IMR-90 (cell line): ENCODE data around the gene PRKAG2. TPM values are rescaled to one million over a fixed set of nuclear protein-coding genes. Genes with fewer than 3 reads are reported as not detected.

Source experiments
- ATAC-seq: fragments of 200-7000 bp; cut with Tn5 transposase; 2 replicates; pipeline ENCODE4 v1.9.1; 2020; ENCODE audit warnings: low read depth, mild to moderate bottlenecking, moderate library complexity
- BruUV-seq: library from RNA; stranded (reverse); fragments of 400-500 nt; replicated peaks from 2 replicates; lab custom pipeline; 2021; lab: Mats Ljungman, UMichigan
- CTCF ChIA-PET: fragments of 300-600 bp; formaldehyde crosslinking; extraction: SDS; loops from one replicate; lab custom pipeline; 2021; ENCODE audit warnings: antibody characterized with exemption; lab: Yijun Ruan, JAX
- POLR2A ChIA-PET: fragments of 300-600 bp; sonication (Branson Sonifier 250); formaldehyde crosslinking; loops from one replicate; lab custom pipeline; 2022; ENCODE audit warnings: antibody characterized with exemption; ENCODE audit not compliant: unreplicated experiment; lab: Charles Lee
- DNase-seq: peaks from one replicate; pipeline ENCODE4 v3.0.0; 2013
- H2AFZ ChIP-seq: replicated peaks from 2 replicates; pipeline ENCODE3; 2013; ENCODE audit warnings: low read length, mild to moderate bottlenecking; ENCODE audit not compliant: poor library complexity
- H2AK5ac ChIP-seq: 2 replicates; pipeline ENCODE4 v1.6.1; 2013; ENCODE audit warnings: low read depth, low read length, inconsistent platforms
- H2AK9ac ChIP-seq: replicated peaks from 2 replicates; pipeline ENCODE3; 2013; ENCODE audit warnings: mild to moderate bottlenecking, low read depth, low read length, moderate library complexity; ENCODE audit not compliant: poor library complexity
- H2BK120ac ChIP-seq: 2 replicates; pipeline ENCODE4 v1.6.1; 2013; ENCODE audit warnings: low read depth, low read length, inconsistent platforms
- H2BK15ac ChIP-seq: 3 replicates; pipeline ENCODE4 v1.6.1; 2013; ENCODE audit warnings: low read depth, low read length, inconsistent platforms
- H2BK20ac ChIP-seq: 2 replicates; pipeline ENCODE4 v1.6.1; 2013; ENCODE audit warnings: low read depth, mild to moderate bottlenecking, inconsistent platforms, low read length, moderate library complexity
- H2BK5ac ChIP-seq: 2 replicates; pipeline ENCODE4 v1.6.1; 2013; ENCODE audit warnings: mild to moderate bottlenecking, low read depth, low read length, inconsistent platforms; ENCODE audit not compliant: poor library complexity, severe bottlenecking
- H3K14ac ChIP-seq: replicated peaks from 2 replicates; pipeline ENCODE4 v1.6.1; 2013; ENCODE audit warnings: low read depth, low read length, inconsistent platforms
- H3K18ac ChIP-seq: 2 replicates; pipeline ENCODE4 v1.6.1; 2013; ENCODE audit warnings: low read depth, low read length, control low read depth
- H3K23ac ChIP-seq: 2 replicates; pipeline ENCODE4 v1.6.1; 2013; ENCODE audit warnings: low read depth, low read length, inconsistent platforms
- H3K27ac ChIP-seq: 2 replicates; pipeline ENCODE4 v1.5.1; 2013; ENCODE audit warnings: mild to moderate bottlenecking, control low read depth, low read length; ENCODE audit not compliant: insufficient read depth
- H3K27me3 ChIP-seq: 2 replicates; pipeline ENCODE4 v1.6.1; 2013; ENCODE audit warnings: low read length; ENCODE audit not compliant: control insufficient read depth, insufficient read depth
- H3K36me3 ChIP-seq: 2 replicates; pipeline ENCODE4 v1.6.1; 2013; ENCODE audit warnings: low read length, mixed read lengths; ENCODE audit not compliant: control insufficient read depth, insufficient read depth
- H3K4ac ChIP-seq: 2 replicates; pipeline ENCODE4 v1.6.1; 2013; ENCODE audit warnings: low read depth, low read length, inconsistent platforms
- H3K4me1 ChIP-seq: 2 replicates; pipeline ENCODE4 v1.6.1; 2013; ENCODE audit warnings: low read length, mixed read lengths; ENCODE audit not compliant: control insufficient read depth, insufficient read depth
- H3K4me2 ChIP-seq: 2 replicates; pipeline ENCODE4 v1.6.1; 2013; ENCODE audit warnings: low read depth, mild to moderate bottlenecking, control low read depth, low read length, moderate library complexity
- H3K4me3 ChIP-seq: 2 replicates; pipeline ENCODE4 v1.5.1; 2013; ENCODE audit warnings: low read depth, mild to moderate bottlenecking, control low read depth, low read length, moderate library complexity; ENCODE audit not compliant: insufficient read depth
- H3K56ac ChIP-seq: 2 replicates; pipeline ENCODE4 v1.6.1; 2013; ENCODE audit warnings: low read length, inconsistent platforms; ENCODE audit not compliant: insufficient read depth; ENCODE audit errors: extremely low read depth
- H3K79me1 ChIP-seq, 2 experiments: 2 replicates each; pipeline ENCODE4 v1.6.1; 2013; ENCODE audit warnings: low read length in 2 of 2, inconsistent platforms in 1 of 2, low read depth in 1 of 2
- H3K9ac ChIP-seq: 2 replicates; pipeline ENCODE4 v1.6.1; 2013; ENCODE audit warnings: low read depth, low read length, control low read depth
- H3K9me1 ChIP-seq: 2 replicates; pipeline ENCODE4 v1.6.1; 2013; ENCODE audit warnings: low read length, inconsistent platforms; ENCODE audit not compliant: insufficient read depth
- H3K9me3 ChIP-seq: 2 replicates; pipeline ENCODE4 v1.6.1; 2013; ENCODE audit warnings: low read length; ENCODE audit not compliant: control insufficient read depth, insufficient read depth
- H4K20me1 ChIP-seq: 2 replicates; pipeline ENCODE4 v1.6.1; 2013; ENCODE audit warnings: low read length, inconsistent platforms; ENCODE audit not compliant: insufficient read depth
- H4K5ac ChIP-seq: 2 replicates; pipeline ENCODE4 v1.6.1; 2013; ENCODE audit warnings: mild to moderate bottlenecking, low read depth, low read length, control low read depth
- H4K8ac ChIP-seq, 2 experiments: 2 replicates each; pipeline ENCODE4 v1.6.1; 2013; ENCODE audit warnings: low read depth in 2 of 2, low read length in 2 of 2, control low read depth in 1 of 2, inconsistent platforms in 1 of 2
- H4K91ac ChIP-seq: 2 replicates; pipeline ENCODE4 v1.6.1; 2013; ENCODE audit warnings: low read depth, low read length, inconsistent platforms; ENCODE audit not compliant: insufficient read depth
- BHLHE40 ChIP-seq: fragments of 150-350 bp; IDR thresholded peaks from 2 replicates; pipeline ENCODE4 v1.6.1; 2016; ENCODE audit warnings: mild to moderate bottlenecking, low read depth, low read length
- CEBPB ChIP-seq: IDR thresholded peaks from 2 replicates; pipeline ENCODE4 v1.6.1; 2012; ENCODE audit warnings: low read depth, low read length, improper control_type of control experiment
- CHD1 ChIP-seq: IDR thresholded peaks from 2 replicates; pipeline ENCODE4 v1.6.1; 2012; ENCODE audit warnings: low read depth, low read length, improper control_type of control experiment
- CTCF ChIP-seq: conservative IDR thresholded peaks from 2 replicates; pipeline ENCODE4 v1.5.1; 2012; ENCODE audit warnings: mild to moderate bottlenecking, low read depth, low read length, improper control_type of control experiment
- ELK1 ChIP-seq: fragments of 150-350 bp; IDR thresholded peaks from 2 replicates; pipeline ENCODE4 v1.6.1; 2016; ENCODE audit warnings: low read depth, mild to moderate bottlenecking, low read length, moderate library complexity, borderline replicate concordance
- FOS ChIP-seq: fragments of 150-350 bp; IDR thresholded peaks from 2 replicates; pipeline ENCODE4 v1.6.1; 2016; ENCODE audit warnings: low read depth, low read length
- MAFK ChIP-seq: IDR thresholded peaks from 2 replicates; pipeline ENCODE4 v1.6.1; 2012; ENCODE audit warnings: low read depth, low read length, improper control_type of control experiment
- MAZ ChIP-seq: IDR thresholded peaks from 2 replicates; pipeline ENCODE4 v1.6.1; 2012; ENCODE audit warnings: low read depth, mild to moderate bottlenecking, low read length, improper control_type of control experiment, moderate library complexity, borderline replicate concordance
- MXI1 ChIP-seq: IDR thresholded peaks from 2 replicates; pipeline ENCODE4 v1.6.1; 2012; ENCODE audit warnings: low read depth, mild to moderate bottlenecking, low read length, moderate library complexity, borderline replicate concordance
- NFE2L2 ChIP-seq: fragments of 150-350 bp; IDR thresholded peaks from 2 replicates; pipeline ENCODE4 v1.6.1; 2016; ENCODE audit warnings: low read depth, mild to moderate bottlenecking, low read length
- POLR2A ChIP-seq: IDR thresholded peaks from 2 replicates; pipeline ENCODE4 v1.6.1; 2012; ENCODE audit warnings: mild to moderate bottlenecking, low read depth, low read length
- RAD21 ChIP-seq: IDR thresholded peaks from 2 replicates; pipeline ENCODE4 v1.6.1; 2012; ENCODE audit warnings: low read length, improper control_type of control experiment
- RCOR1 ChIP-seq: IDR thresholded peaks from 2 replicates; pipeline ENCODE4 v1.6.1; 2012; ENCODE audit warnings: mild to moderate bottlenecking, low read length, improper control_type of control experiment; ENCODE audit not compliant: insufficient replicate concordance
- RFX5 ChIP-seq: IDR thresholded peaks from 2 replicates; pipeline ENCODE4 v1.8.0; 2012; ENCODE audit warnings: low read depth, mild to moderate bottlenecking, low read length, moderate library complexity
- SMC3 ChIP-seq: fragments of 150-350 bp; IDR thresholded peaks from 2 replicates; pipeline ENCODE4 v1.6.1; 2016; ENCODE audit warnings: low read depth, mild to moderate bottlenecking, antibody characterized with exemption, low read length, moderate library complexity
- USF2 ChIP-seq: fragments of 150-350 bp; IDR thresholded peaks from 2 replicates; pipeline ENCODE4 v1.6.1; 2017; ENCODE audit warnings: mild to moderate bottlenecking, antibody characterized with exemption, low read length, low read depth
- WGBS, 2 experiments: methylation state at CpG; one replicate each; pipeline versions ENCODE4 v1.1.5 to v1.1.7; 2013; ENCODE audit warnings: missing lambda C conversion rate in 2 of 2; ENCODE audit not compliant: insufficient read length in 1 of 2; ENCODE audit errors: extremely low coverage in 2 of 2; 5-methylcytosine and 5-hydroxymethylcytosine counted together
- dilution Hi-C: fragments of 300-500 bp; cut with HindIII; formaldehyde crosslinking; loops from one replicate; pipeline ENCODE4 v1.14.3; 2018; ENCODE audit warnings: low sequenced_read_pairs; ENCODE audit not compliant: unreplicated experiment
- in situ Hi-C: fragments of 300-500 bp; cut with MboI; formaldehyde crosslinking; loops from 3 replicates; pipeline ENCODE4 v1.14.3; 2019; ENCODE audit warnings: low sequenced_read_pairs, inconsistent platforms, mixed read lengths
- intact Hi-C: fragments of 100-400 bp; cut with micrococcal nuclease; formaldehyde crosslinking; loops from 2 replicates; pipeline ENCODE4 v1.10.0; 2022
- polyA plus RNA-seq, 3 experiments: library from polyadenylated mRNA; depleted of rRNA; stranded (reverse); fragments of >200 nt; gene quantifications; 2 replicates each; pipeline ENCODE4 v1.2.3, GENCODE V29; 2012; ENCODE audit warnings: low replicate concordance in 1 of 3
- total RNA-seq: library from RNA; depleted of rRNA; stranded (reverse); fragments of >200 nt; gene quantifications from 2 replicates; pipeline ENCODE4 v1.2.3, GENCODE V29; 2012

PRKAG2 gene
- total and polyA plus RNA-seq, 2 of the 4 experiments (the other 2 are of a cell fraction): 15.4 to 21.6 TPM

GRCh38 chr7:151779678-151780077 lies 97.2 kb downstream of the PRKAG2 start:
- H4K8ac ChIP-seq: no peak overlapping the region
- no peak overlapping the region for H2AFZ ChIP-seq
- no peak overlapping the region for H4K91ac ChIP-seq
- no peaks in the 10 kb centered on the region for H3K36me3 ChIP-seq
- H3K9ac ChIP-seq: no peak overlapping the region
- no peak overlapping the region for H3K4me3 ChIP-seq
- no peak overlapping the region for H2BK120ac ChIP-seq
- ATAC-seq (no peak), DNase-seq (no peak)
- H3K27ac ChIP-seq: no peak overlapping the region
- ChIA-PET POLR2A (no interaction called here), CTCF (no interaction called here)
- H4K5ac ChIP-seq: no peak overlapping the region
- peaks cover 10% of the 10 kb centered on the region for H3K9me3 ChIP-seq
- peaks cover 54% of the 10 kb centered on the region for H3K27me3 ChIP-seq
- H3K9me1 ChIP-seq: 0 out of 2 replicates have a peak, but pooled peaks cover 3% of the 10 kb centered on the region
- no peak overlapping the region for H2BK5ac ChIP-seq
- no peak overlapping the region for H3K4ac ChIP-seq
- H3K56ac ChIP-seq: no peak overlapping the region
- BruUV-seq: no TSS peak
- H3K14ac ChIP-seq: no peak overlapping the region
- WGBS, 2 experiments: 40% methylated on average over 1 of the region's 7 CpGs; no CpG with 5 or more reads in 1 of the 2 experiments
- H4K20me1 ChIP-seq: no peaks in the 10 kb centered on the region
- intact Hi-C loops (no loop called here), dilution Hi-C loops (no loop called here), in situ Hi-C loops (no loop called here)
- H2AK5ac ChIP-seq: no peak overlapping the region
- no peak overlapping the region for H3K18ac ChIP-seq
- H2BK20ac ChIP-seq: no peak overlapping the region
- TF ChIP-seq NFE2L2 (no peak), BHLHE40 (no peak), RFX5 (no peak), MXI1 (no peak), CHD1 (no peak), MAFK (no peak), FOS (no peak), CEBPB (no peak), ELK1 (no peak), RAD21 (no peak), MAZ (no peak), SMC3 (no peak), CTCF (no peak), RCOR1 (no peak), USF2 (no peak), POLR2A (no peak)
- no peak overlapping the region for H3K4me2 ChIP-seq
- H2AK9ac ChIP-seq: no peak overlapping the region
- no peaks in the 10 kb centered on the region for H3K4me1 ChIP-seq
- no peak overlapping the region for H2BK15ac ChIP-seq
- H3K79me1 ChIP-seq: no peaks in the 10 kb centered on the region
- no peak overlapping the region for H3K23ac ChIP-seq
